GM21723 (cell line): ENCODE measurements around the gene KNSTRN.

Experiments used
- ATAC-seq: cut with Tn5 transposase; IDR thresholded peaks from one replicate; pipeline ENCODE4 v1.9.1; 2021; ENCODE audit warnings: mild to moderate bottlenecking, moderate library complexity; ENCODE audit not compliant: unreplicated experiment

KNSTRN gene

DNA sequence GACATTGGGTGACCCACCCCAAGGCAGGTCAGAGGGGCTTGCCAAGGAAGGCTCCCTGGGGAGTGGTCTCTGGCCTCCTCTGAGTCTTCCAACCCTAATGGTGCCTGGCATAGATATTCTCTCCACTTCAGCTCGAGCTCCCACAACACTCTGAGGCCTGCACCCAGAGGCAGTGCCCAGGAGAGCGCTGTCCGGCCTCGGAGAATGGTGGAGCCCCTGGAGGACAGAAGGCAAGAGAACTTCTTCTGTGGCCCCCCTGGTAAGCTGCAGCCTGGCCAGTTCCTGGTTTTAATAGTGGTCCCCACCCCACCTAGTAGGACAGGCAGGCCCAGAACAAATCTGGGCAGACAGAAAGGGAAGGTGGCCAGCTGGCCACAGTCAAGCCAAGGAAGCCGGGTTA lies 17.5 kb upstream of the KNSTRN start:
- no peak for ATAC-seq

DNA sequence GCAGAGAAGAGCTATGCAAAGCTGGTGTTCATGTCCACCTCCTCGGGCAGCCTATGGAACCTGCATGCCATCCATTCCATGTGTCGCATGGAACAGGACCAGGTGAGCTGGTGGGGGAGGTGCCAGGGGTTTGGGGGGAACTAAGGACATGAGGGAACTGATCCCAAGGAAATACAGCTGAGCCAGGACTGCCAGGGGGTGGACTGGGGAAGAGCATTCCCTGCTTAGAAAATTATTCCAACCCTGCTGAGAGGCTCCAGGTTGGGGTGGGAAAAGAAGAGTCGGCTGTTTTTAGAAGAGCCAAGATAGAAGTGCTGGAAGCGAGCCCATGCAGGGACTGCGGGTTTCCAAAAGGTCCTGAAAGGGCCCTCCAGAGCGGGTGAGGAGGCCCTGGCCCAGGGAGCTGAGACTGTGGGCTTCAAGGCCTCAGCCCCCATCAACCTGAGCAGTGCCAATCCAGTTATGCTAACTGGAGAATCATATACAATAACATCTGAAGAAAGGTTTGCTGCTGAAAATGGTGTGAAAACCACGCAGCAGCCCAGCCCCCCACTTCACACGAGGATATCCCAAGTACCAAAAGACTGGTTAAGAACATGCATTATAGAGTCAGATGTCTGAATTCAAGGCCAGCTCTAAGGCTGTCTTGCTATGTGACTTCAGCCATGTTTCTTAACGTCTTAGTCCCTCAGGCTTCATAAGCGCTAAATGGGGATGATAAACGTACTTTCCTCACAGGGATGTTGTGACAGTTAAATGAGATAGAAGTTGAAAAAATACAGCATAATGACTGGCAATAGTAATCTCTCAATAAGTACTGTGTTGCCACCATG lies 16.7 kb upstream of the KNSTRN start:
- no peak for ATAC-seq

DNA sequence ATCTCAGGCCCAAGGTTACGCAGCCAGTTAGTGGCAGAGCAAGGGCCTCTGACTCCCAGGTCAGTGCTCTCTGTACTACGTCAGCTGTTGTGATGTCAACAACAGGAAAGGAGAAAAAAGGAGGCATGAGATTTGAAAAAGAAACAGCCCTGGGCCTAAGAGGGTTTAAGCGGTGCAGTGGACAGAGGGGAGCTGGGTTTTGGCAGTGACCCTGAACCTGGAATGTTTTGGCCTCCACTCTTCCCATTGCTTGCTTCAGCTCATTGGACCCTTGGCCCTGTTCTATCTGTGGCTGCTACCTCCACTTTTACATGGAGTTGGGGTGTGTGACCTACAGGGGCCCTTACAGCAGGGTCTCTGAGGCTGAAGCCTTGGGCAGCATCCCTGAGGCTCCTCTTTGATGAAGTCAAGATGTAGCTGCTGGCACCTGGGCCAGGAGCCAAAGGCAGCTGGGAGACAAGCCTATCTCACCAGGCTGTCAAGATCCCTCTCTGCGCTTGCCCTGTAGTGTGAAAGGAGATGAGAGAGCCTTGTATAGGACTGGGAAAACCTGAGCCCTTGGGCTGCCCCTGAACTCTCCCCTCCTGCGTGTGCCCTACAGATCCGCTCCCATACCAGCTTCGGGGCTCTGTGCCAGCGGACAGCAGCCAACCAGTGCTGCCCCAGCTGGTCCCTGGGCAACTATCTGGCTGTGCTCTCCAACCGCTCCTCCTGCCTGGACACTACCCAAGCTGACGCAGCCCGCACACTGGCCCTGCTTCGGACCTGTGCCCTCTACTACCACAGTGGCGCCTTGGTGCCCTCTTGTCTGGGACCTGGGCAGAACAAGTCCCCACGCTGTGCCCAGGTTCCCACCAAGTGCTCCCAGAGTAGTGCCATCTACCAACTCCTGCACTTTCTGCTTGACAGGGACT lies 15.8 kb upstream of the KNSTRN start:
- ATAC-seq, result no peak

DNA sequence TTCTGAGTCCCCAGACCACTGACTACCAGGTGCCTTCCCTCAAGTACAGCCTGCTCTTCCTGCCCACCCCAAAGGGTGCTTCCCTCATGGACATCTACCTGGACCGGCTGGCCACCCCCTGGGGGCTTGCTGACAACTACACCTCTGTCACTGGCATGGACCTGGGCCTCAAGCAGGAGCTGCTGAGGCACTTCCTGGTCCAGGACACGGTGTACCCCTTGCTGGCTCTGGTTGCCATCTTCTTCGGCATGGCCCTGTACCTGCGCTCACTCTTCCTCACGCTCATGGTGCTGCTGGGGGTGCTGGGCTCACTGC lies 15.2 kb upstream of the KNSTRN start:
- ATAC-seq, result no peak

DNA sequence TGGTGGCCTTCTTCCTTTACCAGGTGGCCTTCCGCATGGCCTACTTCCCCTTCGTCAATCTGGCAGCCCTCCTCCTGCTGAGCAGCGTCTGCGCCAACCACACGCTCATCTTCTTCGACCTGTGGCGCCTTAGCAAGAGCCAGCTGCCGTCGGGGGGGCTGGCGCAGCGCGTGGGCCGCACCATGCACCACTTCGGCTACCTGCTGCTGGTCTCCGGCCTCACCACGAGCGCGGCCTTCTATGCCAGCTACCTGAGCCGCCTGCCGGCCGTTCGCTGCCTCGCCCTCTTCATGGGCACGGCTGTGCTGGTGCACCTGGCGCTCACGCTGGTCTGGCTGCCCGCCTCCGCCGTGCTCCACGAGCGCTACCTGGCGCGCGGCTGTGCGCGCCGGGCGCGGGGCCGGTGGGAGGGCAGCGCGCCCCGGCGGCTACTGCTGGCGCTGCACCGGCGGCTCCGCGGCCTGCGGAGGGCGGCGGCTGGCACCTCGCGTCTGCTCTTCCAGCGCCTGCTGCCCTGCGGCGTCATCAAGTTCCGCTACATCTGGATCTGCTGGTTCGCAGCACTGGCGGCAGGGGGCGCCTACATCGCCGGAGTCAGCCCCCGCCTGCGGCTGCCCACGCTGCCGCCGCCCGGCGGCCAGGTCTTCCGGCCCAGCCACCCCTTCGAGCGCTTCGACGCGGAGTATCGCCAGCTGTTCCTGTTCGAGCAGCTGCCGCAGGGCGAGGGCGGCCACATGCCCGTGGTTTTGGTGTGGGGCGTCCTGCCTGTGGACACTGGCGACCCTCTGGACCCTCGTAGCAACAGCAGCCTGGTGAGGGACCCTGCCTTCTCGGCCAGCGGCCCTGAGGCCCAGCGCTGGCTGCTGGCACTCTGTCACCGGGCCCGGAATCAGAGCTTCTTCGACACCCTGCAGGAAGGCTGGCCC lies 14.6 kb upstream of the KNSTRN start:
- peak; percentile 88 for ATAC-seq

DNA sequence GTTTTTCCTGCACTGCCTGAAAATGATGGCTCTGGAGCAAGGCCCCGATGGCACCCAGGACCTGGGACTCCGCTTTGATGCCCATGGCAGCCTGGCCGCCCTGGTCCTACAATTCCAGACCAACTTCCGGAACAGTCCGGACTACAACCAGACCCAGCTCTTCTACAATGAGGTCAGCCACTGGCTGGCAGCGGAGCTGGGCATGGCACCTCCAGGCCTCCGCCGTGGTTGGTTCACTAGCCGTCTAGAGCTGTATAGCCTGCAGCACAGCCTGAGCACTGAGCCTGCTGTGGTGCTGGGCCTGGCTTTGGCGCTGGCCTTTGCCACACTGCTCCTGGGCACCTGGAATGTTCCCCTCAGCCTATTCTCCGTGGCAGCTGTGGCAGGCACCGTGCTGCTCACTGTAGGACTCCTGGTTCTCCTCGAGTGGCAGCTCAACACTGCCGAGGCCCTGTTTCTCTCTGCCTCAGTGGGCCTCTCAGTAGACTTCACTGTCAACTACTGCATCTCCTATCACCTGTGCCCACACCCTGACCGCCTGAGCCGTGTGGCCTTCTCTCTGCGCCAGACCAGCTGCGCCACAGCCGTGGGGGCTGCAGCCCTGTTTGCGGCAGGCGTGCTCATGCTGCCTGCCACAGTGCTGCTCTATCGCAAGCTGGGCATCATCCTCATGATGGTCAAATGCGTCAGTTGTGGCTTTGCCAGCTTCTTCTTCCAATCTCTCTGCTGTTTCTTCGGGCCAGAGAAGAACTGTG lies 13.6 kb upstream of the KNSTRN start:
- ATAC-seq, result no peak

DNA sequence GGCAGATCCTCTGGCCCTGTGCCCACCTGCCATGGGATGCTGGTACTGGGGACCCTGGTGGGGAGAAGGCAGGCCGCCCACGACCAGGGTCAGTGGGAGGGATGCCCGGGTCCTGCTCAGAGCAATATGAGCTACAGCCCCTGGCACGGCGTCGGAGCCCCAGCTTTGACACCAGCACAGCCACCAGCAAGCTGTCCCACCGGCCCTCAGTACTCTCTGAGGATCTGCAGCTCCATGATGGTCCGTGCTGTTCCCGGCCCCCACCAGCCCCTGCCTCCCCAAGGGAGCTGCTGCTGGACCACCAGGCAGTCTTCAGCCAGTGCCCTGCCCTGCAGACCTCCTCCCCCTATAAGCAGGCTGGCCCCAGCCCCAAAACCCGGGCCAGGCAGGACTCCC lies 13.0 kb upstream of the KNSTRN start:
- no peak for ATAC-seq

DNA sequence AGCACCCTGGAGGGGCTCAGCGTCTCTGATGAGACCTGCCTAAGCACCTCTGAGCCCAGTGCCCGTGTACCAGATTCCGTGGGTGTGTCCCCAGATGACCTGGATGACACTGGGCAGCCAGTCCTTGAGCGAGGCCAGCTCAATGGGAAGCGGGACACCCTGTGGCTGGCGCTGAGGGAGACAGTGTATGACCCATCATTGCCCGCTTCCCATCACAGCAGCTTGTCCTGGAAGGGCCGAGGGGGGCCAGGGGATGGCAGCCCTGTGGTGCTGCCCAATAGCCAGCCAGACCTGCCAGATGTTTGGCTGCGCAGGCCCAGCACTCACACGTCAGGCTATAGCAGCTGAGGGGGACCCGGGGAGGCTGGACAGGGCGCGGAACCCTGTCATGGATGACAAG lies 12.6 kb upstream of the KNSTRN start:
- no peak for ATAC-seq

DNA sequence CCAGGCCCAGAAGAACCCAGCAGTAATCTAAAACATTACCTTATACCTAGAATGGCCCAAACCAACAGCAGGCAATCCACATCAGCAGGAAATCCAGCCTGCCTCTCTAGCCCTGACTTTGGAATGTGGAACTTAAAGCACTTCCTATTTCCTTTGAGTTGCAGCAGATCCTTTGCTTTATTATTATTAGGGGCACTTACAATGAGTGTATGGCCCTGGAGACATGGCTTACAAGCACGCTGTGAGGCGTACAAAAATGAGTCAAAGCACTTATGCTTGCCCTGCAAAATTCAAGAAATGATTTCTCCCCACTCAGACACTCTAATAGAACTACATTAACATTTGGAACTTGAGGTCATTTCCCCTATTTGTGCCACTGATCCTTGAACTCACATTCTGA lies 9.5 kb upstream of the KNSTRN start:
- no peak for ATAC-seq

DNA sequence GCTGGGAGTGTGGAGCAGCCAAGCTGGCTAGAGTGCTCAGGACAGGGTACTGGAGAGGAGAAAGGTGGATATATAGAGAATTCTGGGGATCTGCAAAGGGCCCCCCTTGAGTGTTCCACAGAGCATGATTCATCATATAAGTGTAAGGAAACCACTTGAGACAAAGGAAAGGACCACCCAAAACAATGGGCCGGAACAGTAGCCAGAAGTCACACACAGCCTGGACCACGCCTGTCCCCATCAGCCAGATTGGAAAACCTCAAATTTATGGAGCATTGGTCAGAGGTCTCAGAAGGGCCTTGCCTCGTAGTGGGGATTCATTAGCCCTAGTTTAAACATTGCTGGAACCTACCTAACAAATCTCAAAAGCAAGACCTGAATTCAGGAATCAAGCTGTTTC lies 4.9 kb upstream of the KNSTRN start:
- no peak for ATAC-seq

DNA sequence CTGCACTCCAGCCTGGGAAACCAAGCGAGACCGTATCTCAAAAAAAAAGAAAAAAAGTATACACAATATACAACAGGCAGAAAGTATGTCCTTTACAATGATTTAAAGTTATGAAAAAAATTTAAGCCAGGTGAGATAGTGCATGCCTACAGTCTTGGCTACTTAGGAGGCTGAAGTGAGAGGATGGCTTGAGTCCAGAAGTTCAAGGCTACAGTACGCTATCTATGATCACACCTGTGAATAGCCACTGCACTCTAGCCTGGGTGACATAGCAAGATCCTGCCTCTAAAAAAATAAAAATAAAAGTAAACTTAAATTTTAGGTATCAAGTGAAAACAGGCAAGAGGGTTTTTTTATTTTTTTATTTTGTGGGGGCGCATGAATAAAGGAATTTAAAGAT lies 3.1 kb upstream of the KNSTRN start:
- ATAC-seq, result no peak

DNA sequence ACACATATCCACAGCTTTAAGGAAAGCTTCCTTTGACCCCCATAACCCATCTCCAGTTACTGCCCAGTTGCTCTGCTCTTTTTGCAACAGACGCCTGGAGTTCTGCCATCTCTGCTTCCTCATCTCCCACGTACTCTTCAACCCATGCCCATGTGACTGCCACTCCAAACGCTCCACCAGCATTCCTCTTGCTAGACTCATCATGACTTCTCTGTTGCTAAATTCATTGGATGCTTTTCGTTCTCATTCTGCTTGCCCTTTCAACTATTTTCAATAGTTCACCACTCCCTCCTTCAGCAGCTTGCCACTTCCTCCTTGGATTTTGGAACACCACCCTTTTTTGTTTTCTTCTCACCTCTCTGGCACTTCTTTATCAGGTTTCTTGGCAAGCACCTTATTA lies 2.7 kb upstream of the KNSTRN start:
- no peak for ATAC-seq

DNA sequence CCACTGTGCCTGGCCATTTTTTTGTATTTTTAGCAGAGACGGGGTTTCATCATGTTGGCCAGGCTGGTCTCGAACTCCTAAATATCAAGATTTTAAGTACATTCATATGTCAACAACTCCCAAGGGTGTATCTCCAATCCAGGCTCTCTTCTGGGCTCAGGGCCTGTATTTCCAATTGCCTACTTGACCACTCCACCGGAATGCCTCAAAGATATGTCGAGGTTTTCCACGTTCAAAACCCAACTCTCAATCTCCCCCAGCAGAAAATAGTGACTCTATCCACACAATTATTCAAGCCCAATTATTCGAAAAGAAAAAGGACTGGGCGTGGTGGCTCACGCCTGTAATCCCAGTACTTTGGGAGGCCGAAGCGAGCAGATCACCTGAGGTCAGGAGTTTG lies 1.9 kb upstream of the KNSTRN start:
- ATAC-seq, result no peak

DNA sequence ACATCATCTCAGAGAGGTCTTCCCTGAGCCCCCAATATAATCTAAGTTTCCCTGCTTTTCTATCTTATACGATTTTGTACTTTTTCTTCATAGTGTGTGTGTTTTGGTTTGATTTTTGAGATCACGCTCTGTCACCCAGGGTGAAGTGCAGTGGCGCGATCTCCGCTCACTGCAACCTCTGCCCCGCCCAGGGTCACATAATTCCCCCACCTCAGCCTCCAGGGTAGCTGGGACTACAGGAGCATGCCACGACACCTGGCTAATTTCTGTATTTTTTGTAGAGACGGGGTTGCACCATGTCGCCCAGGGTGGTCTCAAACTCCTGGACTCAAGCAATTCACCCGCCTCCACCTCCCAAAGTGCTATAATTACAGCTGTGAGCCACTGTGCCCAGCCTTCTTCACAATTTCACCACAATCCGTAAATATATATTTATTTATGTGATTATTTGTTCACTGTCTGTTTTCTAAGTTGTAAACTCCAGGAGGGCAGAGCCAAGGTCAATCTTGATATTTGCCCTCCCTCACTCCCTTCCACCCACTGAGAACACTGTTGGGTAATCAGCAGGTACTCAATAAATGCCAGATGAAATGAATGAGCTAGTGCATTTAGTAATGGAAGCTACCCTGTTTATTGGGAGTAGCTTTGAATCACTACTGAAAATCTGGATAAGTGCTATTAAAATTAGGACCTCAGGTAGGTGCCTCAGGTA lies 547 bp upstream of the KNSTRN start:
- ATAC-seq, result no peak

DNA sequence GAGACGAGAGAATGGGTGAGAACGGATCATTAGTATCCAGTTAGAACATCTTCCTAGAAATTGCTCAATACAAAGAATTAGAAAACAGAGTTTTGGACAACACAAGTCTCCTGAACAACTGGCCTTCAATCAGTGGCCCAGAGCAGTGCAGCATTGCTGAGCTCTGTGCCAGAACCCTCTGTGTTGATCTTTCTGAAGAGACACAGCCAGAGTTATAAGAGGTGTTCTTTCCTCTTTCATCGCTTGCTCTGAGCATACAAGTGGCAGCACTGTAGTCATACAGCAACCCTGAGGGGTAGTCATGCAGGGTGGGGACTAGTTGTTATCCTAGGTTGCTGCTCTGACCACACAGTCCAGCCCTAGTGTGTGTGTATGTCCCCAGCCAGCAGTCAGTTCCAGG lies 4.0 kb downstream of the KNSTRN start:
- no peak for ATAC-seq

DNA sequence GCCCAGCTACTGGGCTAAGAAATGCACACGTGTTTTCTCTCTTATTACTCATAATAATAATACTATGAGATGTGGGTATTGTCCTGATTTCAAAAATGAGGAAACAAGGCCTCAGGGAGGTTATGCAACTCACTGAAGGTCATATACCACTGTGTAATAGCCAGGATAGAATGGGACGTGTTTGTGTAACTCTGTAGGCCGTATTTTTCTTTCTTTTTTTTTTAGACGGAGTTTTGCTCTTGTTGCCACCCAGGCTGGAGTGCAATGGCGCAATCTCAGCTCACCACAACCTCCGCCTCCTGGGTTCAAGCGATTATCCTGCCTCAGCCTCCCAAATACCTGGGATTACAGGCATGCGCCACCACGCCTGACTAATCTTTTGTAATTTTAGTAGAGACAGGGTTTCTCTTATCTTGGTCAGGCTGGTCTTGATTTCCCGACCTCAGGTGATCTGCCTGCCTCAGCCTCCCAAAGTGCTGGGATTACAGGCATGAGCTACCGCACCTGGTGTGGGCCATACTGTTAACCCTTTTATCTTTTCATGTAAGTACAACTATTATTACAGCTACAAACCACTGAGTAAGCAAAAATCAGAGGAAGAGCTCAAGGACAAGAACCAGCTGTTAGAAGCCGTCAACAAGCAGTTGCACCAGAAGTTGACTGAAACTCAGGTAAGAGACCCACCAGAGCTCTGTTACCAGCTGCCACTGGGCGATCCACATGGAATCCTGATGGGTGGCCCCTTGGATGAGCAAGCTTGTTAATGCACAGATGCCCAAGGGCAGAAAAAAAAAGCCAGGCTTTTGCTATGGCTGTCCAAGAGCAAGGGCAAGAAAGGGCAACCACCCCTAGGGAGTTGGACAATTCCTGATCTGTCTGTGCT lies 6.7 kb downstream of the KNSTRN start:
- no peak for ATAC-seq

DNA sequence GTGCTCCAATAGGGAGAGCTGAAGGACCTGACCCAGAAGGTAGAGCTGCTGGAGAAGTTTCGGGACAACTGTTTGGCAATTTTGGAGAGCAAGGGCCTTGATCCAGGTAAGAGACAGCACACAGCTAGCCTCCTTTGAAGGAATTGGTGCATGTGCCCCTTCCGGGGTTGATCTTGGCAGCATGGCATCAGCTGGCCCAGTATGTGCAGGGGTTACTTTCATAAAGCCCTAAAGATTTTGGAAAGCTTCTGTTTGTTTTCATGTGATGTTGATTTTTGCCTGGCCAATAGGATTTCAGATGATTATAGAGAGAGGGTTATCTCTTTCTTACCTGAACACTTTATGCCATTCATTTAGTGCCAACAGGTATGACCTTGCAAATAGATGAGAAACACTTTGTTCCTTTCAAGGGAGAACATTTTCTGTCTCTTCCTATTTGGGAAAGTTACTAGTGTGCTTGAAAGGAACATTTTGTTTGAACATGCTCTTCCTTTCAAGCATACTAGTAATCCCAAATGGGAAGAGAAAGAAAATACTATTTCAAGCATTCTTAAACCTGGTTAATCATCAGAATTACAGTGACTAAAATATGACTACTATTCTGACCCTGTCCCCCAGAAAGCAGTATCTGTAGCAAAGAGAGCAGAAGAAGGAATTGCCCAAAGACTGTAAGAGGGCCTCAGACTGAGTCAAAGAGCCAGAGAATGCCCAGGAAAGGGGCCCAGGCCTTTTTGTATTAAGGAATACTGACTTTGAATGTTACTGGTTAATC lies 7.5 kb downstream of the KNSTRN start:
- no peak for ATAC-seq
